Measurements from ENCODE around the gene TFPI2.

TFPI2 gene

GRCh38 chr7:93894426-93894825 lies 3.9 kb upstream of the TFPI2 start:
- peaks cover 37 to 56% of the 10 kb centered on the region in 2 donors for H3K27me3 Mint-ChIP-seq
- no peak overlapping the region for H3K4me3 Mint-ChIP-seq
- no peak overlapping the region for H3K27ac Mint-ChIP-seq
- no peaks in the 10 kb centered on the region for H3K9me3 Mint-ChIP-seq
- peaks cover 8 to 17% of the 10 kb centered on the region in 2 donors for H3K4me1 Mint-ChIP-seq
- H3K36me3 Mint-ChIP-seq = peaks cover 0 to 2% of the 10 kb centered on the region in 2 donors
- ATAC-seq (replicated peaks) (no peak), DNase-seq (no peak)

DNA sequence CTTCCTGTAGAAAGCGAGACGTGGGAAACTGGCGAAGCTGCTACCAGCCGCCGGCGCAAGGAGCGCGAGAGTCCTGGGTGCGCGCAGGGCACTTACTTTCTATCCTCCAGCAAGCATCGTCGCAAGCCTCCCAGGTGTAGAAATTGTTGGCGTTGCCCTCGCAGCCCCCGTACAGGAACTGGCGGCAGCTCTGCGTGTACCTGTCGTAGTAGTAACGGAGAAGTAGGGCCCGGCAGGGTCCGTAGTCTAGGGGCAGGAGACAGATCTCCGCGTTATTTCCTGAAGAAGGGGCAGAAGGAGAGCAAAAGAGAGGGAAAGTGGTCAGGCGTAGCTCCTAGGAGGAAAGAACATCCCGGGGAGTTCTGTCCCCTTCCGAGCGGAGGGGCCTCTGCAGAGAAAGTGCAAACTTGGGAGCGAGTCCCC lies 501 bp downstream of the TFPI2 start:
- H3K4me3 Mint-ChIP-seq = peak overlapping the region; percentile 92 to 93
- peak; percentile 63 to 65 for ATAC-seq (replicated peaks)
- no peaks in the 10 kb centered on the region for H3K9me3 Mint-ChIP-seq
- peaks cover 2% of the 10 kb centered on the region in 2 donors for H3K36me3 Mint-ChIP-seq
- peak overlapping the region; percentile 90 for H3K27ac Mint-ChIP-seq
- peaks cover 8 to 19% of the 10 kb centered on the region in 2 donors for H3K4me1 Mint-ChIP-seq
- H3K27me3 Mint-ChIP-seq = peaks cover 46 to 48% of the 10 kb centered on the region in 2 donors
- peak; percentile 2 for DNase-seq

GRCh38 chr7:93889261-93889660 lies 1.3 kb downstream of the TFPI2 start:
- ATAC-seq (replicated peaks) = no peak
- peaks cover 46 to 48% of the 10 kb centered on the region in 2 donors for H3K27me3 Mint-ChIP-seq

DNA sequence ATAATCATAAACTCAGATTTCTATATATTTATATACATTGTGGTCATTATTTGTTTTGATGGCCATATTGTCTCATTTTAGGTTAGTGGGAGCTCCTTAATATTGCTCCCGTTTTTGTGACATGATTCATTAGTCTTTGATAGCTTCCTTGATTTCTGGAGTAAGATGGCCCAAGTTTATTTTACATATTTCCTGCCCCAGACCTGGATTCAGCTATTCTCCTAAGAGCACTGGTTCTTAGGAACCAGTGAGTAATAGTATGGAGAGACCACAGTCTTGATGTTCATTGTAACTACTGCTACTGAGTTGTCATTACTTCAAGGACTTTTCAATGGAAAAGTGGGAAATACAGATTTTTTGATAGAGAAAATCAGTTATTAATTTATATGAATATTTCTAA lies 6.0 kb downstream of the TFPI2 start:
- H3K4me3 Mint-ChIP-seq = no peak overlapping the region
- DNase-seq = no peak
- H3K4me1 Mint-ChIP-seq = peaks cover 0 to 2% of the 10 kb centered on the region in 2 donors
- H3K36me3 Mint-ChIP-seq = peaks cover 0 to 3% of the 10 kb centered on the region in 2 donors
- no peak overlapping the region for H3K27ac Mint-ChIP-seq
- no peak for ATAC-seq (replicated peaks)
- peaks cover 1 to 3% of the 10 kb centered on the region in 2 donors for H3K9me3 Mint-ChIP-seq
- H3K27me3 Mint-ChIP-seq = peaks cover 19 to 33% of the 10 kb centered on the region in 2 donors

More at GRCh38 chr7:93889261-93889660, 1.3 kb downstream of the TFPI2 start:
- Mint-ChIP-seq H3K36me3 (peaks cover 2% of the 10 kb centered on the region in 2 donors), H3K9me3 (no peaks in the 10 kb centered on the region), H3K27ac (no peak overlapping the region), H3K4me3 (no peak overlapping the region), H3K4me1 (peaks cover 8 to 19% of the 10 kb centered on the region in 2 donors)
- DNase-seq = no peak

- H3K27ac Mint-ChIP-seq = no peak overlapping the region
Observed at GRCh38 chr7:93883917-93884345, 6.6 kb downstream of the TFPI2 start.

GRCh38 chr7:93883078-93883916 lies 7.3 kb downstream of the TFPI2 start:
- Mint-ChIP-seq H3K4me1 (peaks cover 0 to 1% of the 10 kb centered on the region in 2 donors), H3K4me3 (no peak overlapping the region), H3K36me3 (peaks cover 0 to 4% of the 10 kb centered on the region in 2 donors), H3K9me3 (peaks cover 4 to 5% of the 10 kb centered on the region in 2 donors), H3K27ac (no peak overlapping the region), H3K27me3 (peaks cover 10 to 24% of the 10 kb centered on the region in 2 donors)
- ATAC-seq (replicated peaks) (no peak), DNase-seq (no peak)

More at GRCh38 chr7:93883917-93884345, 6.6 kb downstream of the TFPI2 start:
- no peak for DNase-seq
- ATAC-seq (replicated peaks) = no peak
- peaks cover 4 to 5% of the 10 kb centered on the region in 2 donors for H3K9me3 Mint-ChIP-seq
- H3K4me1 Mint-ChIP-seq = peaks cover 0 to 2% of the 10 kb centered on the region in 2 donors
- peaks cover 0 to 5% of the 10 kb centered on the region in 2 donors for H3K36me3 Mint-ChIP-seq
- H3K27me3 Mint-ChIP-seq = peaks cover 16 to 29% of the 10 kb centered on the region in 2 donors
- no peak overlapping the region for H3K4me3 Mint-ChIP-seq

- Mint-ChIP-seq H3K36me3 (peaks cover 0 to 3% of the 10 kb centered on the region in 2 donors), H3K27me3 (peaks cover 6 to 22% of the 10 kb centered on the region in 2 donors), H3K9me3 (peaks cover 4 to 5% of the 10 kb centered on the region in 2 donors), H3K4me1 (no peaks in the 10 kb centered on the region), H3K4me3 (no peak overlapping the region), H3K27ac (no peak overlapping the region)
- ATAC-seq (replicated peaks) (no peak), DNase-seq (no peak)
Observed at GRCh38 chr7:93882468-93882867, 8.1 kb downstream of the TFPI2 start.

- H3K27ac Mint-ChIP-seq = no peak overlapping the region
- H3K27me3 Mint-ChIP-seq = peaks cover 6 to 16% of the 10 kb centered on the region in 2 donors
- peaks cover 0 to 3% of the 10 kb centered on the region in 2 donors for H3K36me3 Mint-ChIP-seq
- no peak overlapping the region for H3K4me3 Mint-ChIP-seq
- H3K9me3 Mint-ChIP-seq = peaks cover 4 to 5% of the 10 kb centered on the region in 2 donors
- ATAC-seq (replicated peaks) = no peak
- H3K4me1 Mint-ChIP-seq = no peaks in the 10 kb centered on the region
- DNase-seq = no peak
Observed at GRCh38 chr7:93879356-93879755, 11.2 kb downstream of the TFPI2 start.

DNA sequence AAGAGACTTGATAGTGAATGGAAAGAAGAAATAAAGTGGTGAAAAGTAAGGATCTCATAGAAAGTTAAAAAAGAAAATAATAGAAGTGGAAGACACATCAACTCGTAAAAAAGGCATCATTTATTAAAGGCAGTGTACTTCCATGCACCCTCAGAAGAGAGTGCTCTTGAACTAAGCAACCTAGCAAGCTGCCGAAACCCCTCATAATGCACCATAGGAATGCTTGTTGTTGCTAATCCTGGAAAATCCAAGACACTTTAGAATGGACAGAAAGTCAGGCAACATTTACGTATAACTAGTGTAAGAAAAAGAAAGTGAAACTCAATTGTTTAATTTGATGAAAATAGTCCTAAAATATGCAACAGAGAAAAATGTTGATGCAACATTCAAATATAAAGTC lies 12.8 kb downstream of the TFPI2 start:
- H3K27me3 Mint-ChIP-seq = peaks cover 6 to 16% of the 10 kb centered on the region in 2 donors
- no peak overlapping the region for H3K27ac Mint-ChIP-seq
- H3K36me3 Mint-ChIP-seq = peaks cover 3 to 6% of the 10 kb centered on the region in 2 donors
- no peak for ATAC-seq (replicated peaks)
- no peak for DNase-seq
- H3K4me1 Mint-ChIP-seq = no peaks in the 10 kb centered on the region
- no peak overlapping the region for H3K4me3 Mint-ChIP-seq
- peaks cover 11 to 13% of the 10 kb centered on the region in 2 donors for H3K9me3 Mint-ChIP-seq

DNA sequence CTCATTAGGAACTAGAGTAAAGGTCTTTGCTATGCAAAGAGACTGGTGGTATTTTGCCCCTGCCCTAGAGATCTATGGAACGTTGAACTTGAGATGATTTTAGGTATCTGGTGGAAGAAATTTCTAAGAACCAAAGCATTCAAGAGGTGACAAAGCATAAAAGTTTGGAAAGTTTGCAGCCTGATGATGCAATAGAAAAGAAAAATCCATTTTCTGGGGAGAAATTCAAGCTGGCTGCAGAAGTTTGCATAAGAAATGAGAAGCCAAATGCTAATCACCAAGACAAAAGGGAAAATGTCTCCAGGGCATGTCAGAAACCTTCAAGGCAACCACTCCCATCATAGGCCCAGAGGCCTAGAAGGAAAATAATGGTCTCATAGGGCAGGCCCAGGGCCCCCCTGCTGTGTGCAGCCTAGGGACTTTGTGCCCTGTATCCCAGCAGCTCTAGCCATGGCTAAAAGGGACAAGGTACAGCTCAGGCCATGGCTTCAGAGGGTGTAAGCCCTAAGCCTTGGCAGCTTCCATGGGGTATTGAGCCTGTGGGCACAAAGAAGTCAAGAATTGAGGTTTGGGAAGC lies 16.5 kb downstream of the TFPI2 start:
- H3K27me3 Mint-ChIP-seq = peaks cover 0 to 5% of the 10 kb centered on the region in 2 donors
- H3K4me3 Mint-ChIP-seq = no peak overlapping the region
- peaks cover 6 to 9% of the 10 kb centered on the region in 2 donors for H3K9me3 Mint-ChIP-seq
- H3K4me1 Mint-ChIP-seq = no peaks in the 10 kb centered on the region
- no peak for ATAC-seq (replicated peaks)
- no peak overlapping the region for H3K27ac Mint-ChIP-seq
- H3K36me3 Mint-ChIP-seq = peaks cover 3% of the 10 kb centered on the region in 2 donors
- no peak for DNase-seq

GRCh38 chr7:93866886-93867285 lies 23.7 kb downstream of the TFPI2 start:
- no peak overlapping the region for H3K27ac Mint-ChIP-seq
- DNase-seq (no peak), ATAC-seq (replicated peaks) (no peak)
- H3K36me3 Mint-ChIP-seq = no peaks in the 10 kb centered on the region
- H3K27me3 Mint-ChIP-seq = peaks cover 0 to 15% of the 10 kb centered on the region in 2 donors
- no peaks in the 10 kb centered on the region for H3K9me3 Mint-ChIP-seq
- H3K4me1 Mint-ChIP-seq = no peaks in the 10 kb centered on the region
- no peak overlapping the region for H3K4me3 Mint-ChIP-seq

- ATAC-seq (replicated peaks) = no peak
- no peaks in the 10 kb centered on the region for H3K4me1 Mint-ChIP-seq
- no peak for DNase-seq
- H3K27me3 Mint-ChIP-seq = peaks cover 4 to 27% of the 10 kb centered on the region in 2 donors
- no peak overlapping the region for H3K4me3 Mint-ChIP-seq
- no peaks in the 10 kb centered on the region for H3K36me3 Mint-ChIP-seq
- H3K27ac Mint-ChIP-seq = no peak overlapping the region
- H3K9me3 Mint-ChIP-seq = no peaks in the 10 kb centered on the region
Observed at GRCh38 chr7:93862651-93863050, 27.9 kb downstream of the TFPI2 start.

GRCh38 chr7:93861325-93861949 lies 29.1 kb downstream of the TFPI2 start:
- DNase-seq (no peak), ATAC-seq (replicated peaks) (no peak)
- Mint-ChIP-seq H3K27ac (no peak overlapping the region), H3K4me1 (no peaks in the 10 kb centered on the region), H3K4me3 (no peak overlapping the region), H3K27me3 (peaks cover 4 to 20% of the 10 kb centered on the region in 2 donors), H3K36me3 (no peaks in the 10 kb centered on the region), H3K9me3 (no peaks in the 10 kb centered on the region)

DNA sequence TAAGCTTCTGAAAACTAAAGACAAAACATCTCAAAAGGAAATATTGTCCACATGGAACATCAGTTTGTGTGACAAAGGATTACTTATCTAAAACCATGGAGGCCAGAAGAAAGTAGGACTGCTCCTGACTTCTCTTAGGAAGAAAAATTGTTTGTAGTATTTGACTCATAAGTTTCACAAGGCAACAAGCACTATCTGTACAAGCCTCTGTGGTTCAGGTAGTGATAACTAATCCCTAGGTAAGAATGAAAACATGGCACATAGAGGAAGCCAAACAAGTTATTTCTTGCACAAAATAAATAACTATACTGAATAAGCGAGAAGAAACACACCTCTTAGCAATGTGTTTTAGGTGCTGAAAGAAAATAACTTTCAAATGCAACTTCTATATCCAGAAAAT lies 30.3 kb downstream of the TFPI2 start:
- H3K27ac Mint-ChIP-seq = no peak overlapping the region
- DNase-seq (no peak), ATAC-seq (replicated peaks) (no peak)
- no peaks in the 10 kb centered on the region for H3K9me3 Mint-ChIP-seq
- H3K27me3 Mint-ChIP-seq = peaks cover 11 to 26% of the 10 kb centered on the region in 2 donors
- no peak overlapping the region for H3K4me3 Mint-ChIP-seq
- H3K36me3 Mint-ChIP-seq = no peaks in the 10 kb centered on the region
- H3K4me1 Mint-ChIP-seq = no peaks in the 10 kb centered on the region
